Activated CD4-positive, alpha-beta T cell treated with anti-CD3 and anti-CD28 coated beads, Interleukin-2, Interleukin-4, amounts not matched to agents 100 ng/mL and 50 ng/mL, durations not matched to agents 16 hours and 8 hours (primary cell): ENCODE results near the gene PDE4D.
"Not testable (repeated sequence)": the region's sequence is repeated elsewhere in the genome, so short reads cannot be mapped to it uniquely, and the experiment has no call there.

ENCODE experiments used
- DNase-seq: peaks from one replicate; pipeline ENCODE4 v3.0.0-alpha.2; 2020; ENCODE audit warnings: low spot score

PDE4D gene

DNA sequence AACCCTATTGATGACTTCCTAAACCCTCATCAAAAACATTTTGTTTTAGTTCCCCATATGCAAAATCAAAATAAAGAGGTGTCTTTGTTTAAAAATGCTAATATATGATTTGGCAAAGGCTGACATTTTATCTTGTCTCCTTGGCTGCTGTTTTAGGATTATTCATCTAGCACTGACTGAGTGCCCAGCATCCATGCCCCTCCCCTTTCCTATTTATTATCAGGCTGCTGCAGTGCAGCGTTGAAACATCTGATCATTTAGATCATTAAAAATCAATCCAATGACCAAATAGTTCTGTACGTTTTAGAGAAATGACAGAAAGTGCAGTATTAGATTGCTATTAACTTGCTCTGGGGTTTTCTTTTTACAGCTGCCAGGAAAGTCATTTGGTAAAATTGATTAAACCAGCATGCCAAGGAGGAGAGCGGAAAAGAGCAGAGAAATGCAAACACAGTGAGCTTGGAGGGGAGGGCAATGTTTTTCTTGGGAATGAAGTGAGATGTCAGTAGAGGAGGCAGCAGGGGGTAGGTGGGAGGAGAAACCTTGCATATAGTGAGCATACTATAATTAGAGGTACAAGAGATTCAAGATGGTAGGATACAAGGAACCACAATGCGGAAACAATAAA is 286.3 kb downstream of the PDE4D start:
- DNase-seq: no peak

- DNase-seq: no peak
Measured at GRCh38 chr5:59605915-59606314, 287.6 kb downstream of the PDE4D start.

GRCh38 chr5:59604111-59604510 is 289.4 kb downstream of the PDE4D start:
- no peak for DNase-seq

DNA sequence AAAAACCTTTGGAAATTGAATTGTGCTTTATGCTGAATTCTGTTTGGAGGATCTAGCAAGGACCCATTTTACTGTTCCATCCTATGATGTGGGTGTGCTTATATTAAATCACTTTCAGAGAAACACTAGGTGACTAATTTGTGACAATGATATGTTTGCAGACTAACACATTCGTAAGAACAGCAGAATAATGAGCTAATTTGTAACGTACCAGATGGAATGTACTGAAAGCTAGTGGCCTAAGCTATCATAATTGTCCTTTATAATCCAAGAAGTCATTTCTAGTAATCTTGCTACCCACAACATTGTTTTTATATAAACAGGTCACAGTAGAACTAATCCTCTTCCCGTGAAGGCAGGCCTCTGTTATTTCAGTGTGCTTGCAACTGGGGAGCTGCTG is 292.5 kb downstream of the PDE4D start:
- DNase-seq: peak; percentile 2

DNA sequence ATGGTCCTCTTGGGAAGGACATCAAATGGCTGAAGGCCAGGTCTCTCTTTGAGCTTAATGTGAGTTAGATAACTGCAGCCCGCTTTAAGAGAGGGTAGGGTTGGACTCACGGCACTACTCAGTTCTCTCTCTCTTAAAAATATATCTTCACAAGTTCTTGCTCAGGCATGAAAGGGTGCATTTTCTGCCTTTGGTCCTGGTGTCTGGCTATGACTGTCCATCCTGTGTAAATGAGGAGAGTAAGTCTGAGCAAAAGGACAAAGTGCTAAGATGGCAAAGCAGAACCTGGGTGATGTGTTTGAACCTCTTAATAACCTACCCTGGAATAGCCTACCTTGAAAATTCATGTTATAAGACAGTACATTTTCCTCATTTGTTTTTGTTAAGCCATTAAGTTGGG is 293.4 kb downstream of the PDE4D start:
- DNase-seq: no peak

DNA sequence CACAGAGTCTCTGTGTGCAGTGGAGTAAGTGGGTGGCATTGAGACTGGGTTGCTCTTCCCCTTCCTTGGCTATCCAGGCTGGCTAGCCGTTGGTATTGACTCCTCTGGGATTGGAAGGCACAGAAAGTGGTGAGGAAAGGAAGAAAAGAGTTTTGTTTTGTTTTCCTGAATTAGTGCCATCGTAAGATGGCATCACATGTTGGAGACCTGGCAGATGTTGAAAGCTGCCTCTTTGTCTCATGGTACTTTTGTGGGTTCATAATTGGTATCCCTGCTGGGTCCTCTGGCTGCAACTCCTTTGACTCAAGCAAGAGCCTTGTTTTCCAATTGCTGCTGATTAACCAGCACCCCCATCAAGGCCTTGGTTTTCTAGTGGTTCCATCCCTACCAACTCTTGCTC is 293.8 kb downstream of the PDE4D start:
- no peak for DNase-seq

DNA sequence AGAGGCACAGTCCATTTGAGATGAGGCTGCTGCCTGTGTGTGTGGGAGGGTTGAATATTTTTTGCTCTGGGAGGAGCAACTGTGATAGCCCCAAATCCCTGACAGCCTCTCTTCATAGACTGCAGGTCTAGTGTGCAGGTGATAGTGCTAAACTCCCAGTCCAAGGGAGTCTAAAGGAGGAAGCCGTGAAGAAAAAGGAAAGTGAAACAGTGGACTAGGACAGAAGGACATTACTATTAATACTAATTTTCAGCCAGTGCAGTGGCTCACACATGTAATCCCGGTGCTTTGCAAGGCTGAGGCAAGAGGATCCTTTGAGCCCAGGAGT is 295.0 kb downstream of the PDE4D start:
- DNase-seq: no peak

- no peak for DNase-seq
Measured at GRCh38 chr5:59597690-59598546, 295.6 kb downstream of the PDE4D start.

- DNase-seq: no peak
Measured at GRCh38 chr5:59596586-59597350, 296.8 kb downstream of the PDE4D start.

GRCh38 chr5:59594118-59594517 is 299.4 kb downstream of the PDE4D start:
- DNase-seq: not testable (repeated sequence)

GRCh38 chr5:59593439-59594007 is 300.0 kb downstream of the PDE4D start:
- DNase-seq: no peak

DNA sequence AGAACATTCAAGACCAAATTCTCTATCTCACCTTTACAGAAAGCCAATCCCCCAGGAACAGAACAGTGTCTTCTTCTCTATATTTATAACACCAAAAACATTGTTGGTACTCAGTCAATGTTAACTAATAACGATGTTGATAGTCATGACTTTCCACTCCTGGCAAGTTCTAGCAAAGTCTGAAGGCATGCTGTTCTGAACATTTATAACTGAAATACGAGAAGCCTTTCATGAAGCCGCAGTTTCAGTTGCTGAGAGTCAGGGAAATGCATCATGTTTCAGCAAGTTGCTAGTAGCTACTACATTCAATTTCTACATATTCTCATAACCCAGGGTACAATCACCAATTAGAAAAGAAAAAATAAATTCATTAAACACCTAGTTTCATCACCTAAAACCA is 301.4 kb downstream of the PDE4D start:
- no peak for DNase-seq

DNA sequence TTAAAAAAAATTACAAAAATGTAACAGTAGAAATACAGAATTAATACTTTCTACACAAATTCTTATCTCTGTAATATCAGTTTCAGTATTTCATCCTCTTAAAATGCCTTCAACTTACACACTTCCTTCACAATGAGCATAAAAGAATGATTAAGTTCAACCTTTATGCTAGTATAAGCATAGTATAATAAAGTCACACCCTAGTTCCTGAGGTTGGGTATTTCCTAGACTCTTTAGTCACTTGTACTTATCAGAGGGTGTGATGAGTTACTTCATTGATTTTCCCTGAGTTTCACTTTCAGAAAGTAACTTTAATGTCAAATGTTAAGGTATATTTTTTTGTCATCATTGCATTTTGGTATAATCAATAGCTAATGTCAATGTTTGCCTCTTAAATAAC is 302.4 kb downstream of the PDE4D start:
- peak; percentile 51 for DNase-seq

GRCh38 chr5:59588922-59589321 is 304.6 kb downstream of the PDE4D start:
- DNase-seq: no peak

DNA sequence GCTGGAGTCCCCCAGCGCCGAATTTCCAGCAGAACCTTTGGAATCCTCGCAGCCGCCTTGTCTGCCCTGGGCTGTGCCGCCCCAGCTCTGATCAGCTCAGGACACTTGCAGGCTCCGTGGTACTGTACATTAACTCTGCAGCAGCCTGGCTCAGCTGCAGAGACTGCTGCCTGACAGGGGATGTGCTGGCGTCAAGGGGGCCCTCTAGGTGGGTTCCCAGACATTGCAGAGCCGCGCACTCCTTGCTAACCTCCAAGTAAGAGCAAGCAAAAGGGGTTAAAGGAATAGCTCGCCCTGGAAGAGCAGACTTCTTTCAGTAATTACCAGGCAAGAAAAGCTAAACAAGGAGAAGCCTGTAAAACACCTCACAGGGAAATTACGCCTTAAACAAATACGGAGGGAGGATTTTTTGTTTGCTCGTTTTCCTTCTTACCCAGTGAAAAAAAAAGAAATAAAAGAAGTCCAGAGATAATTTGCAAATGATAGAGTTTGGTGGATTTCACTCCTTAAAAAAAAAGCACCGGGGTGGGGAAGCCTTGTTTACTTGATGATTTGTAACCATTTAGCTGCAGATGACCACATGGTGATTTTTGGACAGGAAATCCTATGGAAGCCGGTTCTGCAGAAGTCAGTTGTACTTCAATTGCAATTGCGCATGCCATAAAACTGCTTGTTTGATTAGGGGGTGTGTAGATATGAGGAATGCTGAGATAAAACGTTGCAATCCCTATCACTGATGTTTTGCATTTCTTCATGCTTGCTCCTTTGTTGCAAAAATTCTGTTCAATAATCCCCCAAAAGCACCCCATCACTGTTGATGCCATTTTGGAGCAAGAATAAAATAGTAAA is 305.8 kb downstream of the PDE4D start:
- DNase-seq: no peak

DNA sequence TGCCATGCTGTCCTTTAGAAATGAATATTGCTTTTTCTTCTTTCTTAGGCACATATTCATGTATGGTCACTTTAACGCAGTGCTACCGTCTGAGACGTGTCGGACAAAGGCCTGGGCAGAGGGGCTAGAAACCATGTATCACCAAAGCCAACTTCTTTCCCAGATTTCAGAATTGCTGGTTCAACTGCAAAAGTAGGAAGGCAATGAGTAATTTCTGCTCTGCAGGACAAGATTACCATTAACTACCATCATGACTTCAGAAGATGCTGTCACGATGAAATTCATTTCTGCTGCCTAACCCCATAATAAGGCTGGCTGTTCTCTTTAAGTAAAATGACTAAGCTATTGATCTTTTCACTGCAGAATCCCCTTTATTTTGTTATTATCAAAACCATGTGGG is 306.7 kb downstream of the PDE4D start:
- no peak for DNase-seq

DNA sequence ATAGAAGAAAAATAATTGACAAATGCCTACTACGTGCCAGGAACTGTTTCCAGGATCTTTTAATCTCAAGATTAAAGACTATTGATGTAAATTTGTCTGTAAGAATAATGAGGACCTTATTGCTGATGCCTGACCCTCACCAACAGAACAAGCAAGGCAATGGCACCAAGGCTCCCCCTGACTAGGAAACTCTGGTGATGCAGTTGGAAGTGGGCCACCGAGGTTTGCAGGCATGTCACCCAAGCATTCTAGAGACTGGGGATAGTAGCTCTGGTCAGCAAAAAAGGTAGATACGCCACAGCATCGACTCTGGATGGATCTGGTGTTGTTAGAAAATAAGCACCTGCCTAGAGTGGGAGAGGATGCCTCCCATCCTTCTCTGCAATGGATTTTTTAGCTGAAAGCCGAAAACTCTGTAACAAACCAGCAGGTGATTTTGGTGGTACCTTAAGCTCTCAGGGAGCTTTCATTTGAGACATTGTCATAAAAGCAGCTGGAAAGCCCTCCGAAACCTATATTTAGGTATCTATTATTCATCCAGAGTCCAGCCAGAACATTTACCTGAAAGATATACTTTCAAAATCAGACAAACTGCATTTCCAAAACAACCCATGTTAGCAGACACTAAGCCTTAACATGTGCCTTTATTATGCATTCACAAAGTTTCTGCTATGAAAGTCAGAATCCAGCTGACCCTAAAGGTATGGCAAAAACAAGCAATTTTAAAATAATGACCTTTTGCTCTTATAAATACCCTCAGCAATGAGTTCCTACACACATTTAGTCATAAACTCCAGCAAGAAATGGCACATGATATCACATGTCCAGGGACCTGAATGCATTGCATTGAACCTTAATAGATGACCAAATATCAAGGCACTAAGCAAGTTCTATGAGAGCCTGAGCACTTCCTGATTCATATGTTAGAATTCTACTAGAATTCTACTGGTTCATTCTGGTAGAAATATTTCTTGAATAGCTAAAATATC is 308.4 kb downstream of the PDE4D start:
- DNase-seq: no peak

- no peak for DNase-seq
Measured at GRCh38 chr5:59583810-59584562, 309.5 kb downstream of the PDE4D start.

- DNase-seq: no peak
Measured at GRCh38 chr5:59583151-59583809, 310.2 kb downstream of the PDE4D start.
